G401 (cell line): ENCODE results near the gene OCEL1. TPM values are rescaled to one million over a fixed set of nuclear protein-coding genes. Genes with fewer than 3 reads are reported as not detected.

Experiments
- DNase-seq: peaks from one replicate; pipeline ENCODE4 v3.0.0-alpha.2; 2015; ENCODE audit warnings: low spot score
- in situ Hi-C: cut with HindIII; loops from 2 replicates; pipeline ENCODE4 v1.10.0; 2016; ENCODE audit warnings: low sequenced_read_pairs, mixed read lengths
- total RNA-seq: library from RNA; depleted of rRNA; stranded (reverse); fragments of >200 nt; shearing (Covaris generic); gene quantifications from 2 replicates; pipeline ENCODE4 v1.2.3, GENCODE V29; 2014

Gene OCEL1
- total RNA-seq, 1 experiment from 2014 or later: 21.7 TPM

- in situ Hi-C loops: no loop called here
These were observed 10.1 kb downstream of the OCEL1 start for GRCh38 chr19:17235971-17236777.

GRCh38 chr19:17236811-17237543, 11.0 kb downstream of the OCEL1 start:
- in situ Hi-C loops: no loop called here

More at GRCh38 chr19:17235971-17236777, 10.1 kb downstream of the OCEL1 start:
- DNase-seq: no peak

GRCh38 chr19:17237747-17238706, 12.0 kb downstream of the OCEL1 start:
- DNase-seq: no peak
- in situ Hi-C loops: no loop called here

More at GRCh38 chr19:17236811-17237543, 11.0 kb downstream of the OCEL1 start:
- DNase-seq: no peak

GRCh38 chr19:17240062-17240752, 14.2 kb downstream of the OCEL1 start:
- no peak for DNase-seq
- in situ Hi-C loops: no loop called here

- no peak for DNase-seq
- in situ Hi-C loops: no loop called here
These were observed 14.9 kb downstream of the OCEL1 start for GRCh38 chr19:17240826-17241399.

GRCh38 chr19:17242431-17243208, 16.6 kb downstream of the OCEL1 start:
- no peak for DNase-seq
- in situ Hi-C loops: no loop called here

- in situ Hi-C loops: no loop called here
- DNase-seq: no peak
These were observed 17.3 kb downstream of the OCEL1 start for GRCh38 chr19:17243211-17243829.

GRCh38 chr19:17243830-17244617, 18.0 kb downstream of the OCEL1 start:
- in situ Hi-C loops: no loop called here
- DNase-seq: no peak

GRCh38 chr19:17244618-17245534, 18.9 kb downstream of the OCEL1 start:
- in situ Hi-C loops: no loop called here

GRCh38 chr19:17245535-17245984, 19.5 kb downstream of the OCEL1 start, which contains the start of gene NR2F6:
NR2F6 (minus strand) TSS chr19:17245919; CDS start chr19:17245220, 699 bp downstream.
- DNase-seq: no peak
- in situ Hi-C loops: no loop called here

More at GRCh38 chr19:17244618-17245534, 18.9 kb downstream of the OCEL1 start:
- DNase-seq: no peak

GRCh38 chr19:17246681-17247425, 20.8 kb downstream of the OCEL1 start:
- in situ Hi-C loops: no loop called here
- DNase-seq: no peak

- no peak for DNase-seq
- in situ Hi-C loops: no loop called here
These were observed 22.2 kb downstream of the OCEL1 start for GRCh38 chr19:17248011-17248776.

- in situ Hi-C loops: no loop called here
- no peak for DNase-seq
These were observed 24.0 kb downstream of the OCEL1 start for GRCh38 chr19:17249887-17250548.
